Heart left ventricle (tissue), 13 donors: ENCODE measurements around the gene FCN2.

ENCODE experiments used
- POLR2A ChIP-seq, 2 donors: fragments of 450-650 bp; IDR thresholded peaks; one replicate each; pipeline ENCODE4 v1.6.1; 2017; ENCODE audit warnings: antibody characterized with exemption in 2 of 2, mild to moderate bottlenecking in 2 of 2, moderate library complexity in 2 of 2
- TF ChIP-seq, protein P1 (sequence below), 12 donors: fragments of 200-600 bp; sonication (generic) in 4 of 12; IDR thresholded peaks; one replicate each; pipeline versions ENCODE4 v1.5.0 to v1.8.0; 2018 to 2022; ENCODE audit warnings: antibody characterized with exemption in 12 of 12, mild to moderate bottlenecking in 5 of 12
- donor health status: ischemic (EF 13 %, LVEDD 7.1; RV severe dilation, severe dysfunction).
- donor health status: DM: no; HTN: yes; CAD: no.
- donor health status: DM: no; HTN: no; CAD: no.
- donor health status: ischemic (EF 25% LVEDD 6.9; RV normal size, moderate dysfunction).
- donor health status: ischemic (EF 25% LVEDD 5.7; RV mildly dilated, moderate dysfunction).
- donor health status: ischemic (EF 35%, LVEDD 5.7; RV mildly dilated, moderate dysfunction).
- donor health status: nonischemic (EF 11% LVEDD 7.7; RV severe dilation, severe dysfunction).
- donor health status: DM: yes; HTN: yes; CAD: no.
- donor health status: PGD.
- donor health status: ischemic (EF 29% LVEDD 5.4; RV normal size, mild dysfunction).
- donor health status: nonischemic (EF 23%, LVEDD 6.1; RV moderate dilation, normal function).

DNA sequence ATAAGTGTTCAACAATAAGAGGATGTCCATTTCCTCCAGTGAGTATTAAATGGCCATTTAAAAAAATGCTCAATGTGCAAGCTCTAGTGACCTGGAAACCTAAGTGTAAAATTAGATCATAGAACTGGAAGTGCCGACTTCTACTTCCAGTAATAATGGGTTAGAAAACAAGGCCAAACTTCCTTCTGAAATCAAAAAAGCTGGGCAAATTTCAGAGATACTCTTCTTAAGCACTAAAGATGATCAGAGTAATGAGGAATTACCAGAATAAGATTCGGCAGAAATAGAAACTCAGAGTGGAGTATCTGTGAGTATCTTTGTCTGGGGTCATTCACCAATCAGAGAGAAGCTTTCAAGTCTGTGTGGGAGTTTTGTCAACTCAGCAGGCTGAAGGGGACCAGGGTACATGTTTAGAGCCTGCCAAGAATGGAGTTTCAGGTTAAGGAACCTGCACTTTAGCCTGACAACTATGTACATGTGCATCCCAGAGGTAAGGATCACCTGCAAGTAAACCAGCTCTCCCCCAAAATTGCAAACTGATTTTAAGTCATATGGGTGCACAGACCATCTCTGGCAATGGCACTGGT lies 17.1 kb downstream of the FCN2 start:
- TF ChIP-seq, protein P1, sequence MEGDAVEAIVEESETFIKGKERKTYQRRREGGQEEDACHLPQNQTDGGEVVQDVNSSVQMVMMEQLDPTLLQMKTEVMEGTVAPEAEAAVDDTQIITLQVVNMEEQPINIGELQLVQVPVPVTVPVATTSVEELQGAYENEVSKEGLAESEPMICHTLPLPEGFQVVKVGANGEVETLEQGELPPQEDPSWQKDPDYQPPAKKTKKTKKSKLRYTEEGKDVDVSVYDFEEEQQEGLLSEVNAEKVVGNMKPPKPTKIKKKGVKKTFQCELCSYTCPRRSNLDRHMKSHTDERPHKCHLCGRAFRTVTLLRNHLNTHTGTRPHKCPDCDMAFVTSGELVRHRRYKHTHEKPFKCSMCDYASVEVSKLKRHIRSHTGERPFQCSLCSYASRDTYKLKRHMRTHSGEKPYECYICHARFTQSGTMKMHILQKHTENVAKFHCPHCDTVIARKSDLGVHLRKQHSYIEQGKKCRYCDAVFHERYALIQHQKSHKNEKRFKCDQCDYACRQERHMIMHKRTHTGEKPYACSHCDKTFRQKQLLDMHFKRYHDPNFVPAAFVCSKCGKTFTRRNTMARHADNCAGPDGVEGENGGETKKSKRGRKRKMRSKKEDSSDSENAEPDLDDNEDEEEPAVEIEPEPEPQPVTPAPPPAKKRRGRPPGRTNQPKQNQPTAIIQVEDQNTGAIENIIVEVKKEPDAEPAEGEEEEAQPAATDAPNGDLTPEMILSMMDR (IDR thresholded peaks at IDR 0.05): no peak
- no peak for TF ChIP-seq POLR2A (IDR thresholded peaks at IDR 0.05)
